GM10248 (cell line): ENCODE data around the gene MPPED1.

Experiments used
- CTCF ChIA-PET: fragments of 300-600 bp; sonication (Branson Sonifier 250); formaldehyde crosslinking; extraction: SDS; loops from one replicate; lab custom pipeline; 2021; ENCODE audit warnings: antibody characterized with exemption; lab: Yijun Ruan, JAX
- POLR2A ChIA-PET: fragments of 350-650 bp; sonication (Branson Sonifier 250); formaldehyde crosslinking; extraction: SDS; loops from one replicate; lab custom pipeline; 2020; ENCODE audit warnings: antibody characterized with exemption; lab: Yijun Ruan, JAX
- DNase-seq: peaks from one replicate; pipeline ENCODE4 v3.0.0; 2012; ENCODE audit errors: extremely low spot score
- TF ChIP-seq, protein P1 (sequence below): IDR thresholded peaks from 2 replicates; pipeline ENCODE4 v1.5.1; 2012; ENCODE audit warnings: mild to moderate bottlenecking, low read depth; ENCODE audit errors: extremely low read depth, missing control alignments, control extremely low read depth

The MPPED1 gene

DNA sequence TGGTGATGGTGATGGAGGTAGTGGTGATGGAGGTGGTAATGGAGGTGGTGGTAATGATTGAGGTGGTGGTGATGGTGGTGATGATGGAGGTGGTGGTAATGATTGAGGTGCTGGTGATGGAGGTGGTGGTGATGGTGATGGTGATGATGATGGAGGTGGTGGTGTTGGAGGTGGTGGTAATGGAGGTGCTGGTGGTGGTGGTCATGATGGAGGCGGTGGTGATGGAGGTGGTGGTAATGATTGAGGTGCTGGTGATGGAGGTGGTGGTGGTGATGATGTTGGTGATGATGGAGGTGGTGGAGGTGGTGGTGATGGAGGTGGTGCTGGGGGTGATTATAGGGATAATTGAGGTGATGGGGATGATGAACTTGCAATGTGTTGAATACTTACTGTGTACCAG is 79.9 kb downstream of the MPPED1 start:
- DNase-seq, result no peak
- ChIA-PET POLR2A (no interaction called here), CTCF (no interaction called here)

DNA sequence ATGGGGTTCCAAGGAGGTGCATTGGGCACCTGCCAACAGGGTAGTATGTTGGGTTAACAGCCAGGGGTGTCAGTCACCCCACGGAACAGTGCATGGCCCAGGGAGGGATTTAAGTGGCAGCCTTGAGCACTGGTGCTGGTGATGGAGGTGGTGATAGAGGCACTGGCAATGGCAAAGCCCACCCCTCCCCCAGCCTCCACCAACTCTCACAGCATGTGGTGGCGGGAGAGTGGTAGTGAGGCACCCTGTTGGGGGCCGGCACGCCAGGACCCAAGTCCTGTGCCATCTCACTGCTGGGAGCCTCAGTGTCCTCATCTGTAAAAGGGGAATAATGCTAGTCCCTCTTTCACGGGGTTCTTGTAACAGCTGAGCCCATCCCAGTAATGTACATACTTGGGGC is 81.5 kb downstream of the MPPED1 start:
- no peak for DNase-seq
- CTCF ChIA-PET, result no interaction called here

More for the DNA sequence above, 79.9 kb downstream of the MPPED1 start:
- TF ChIP-seq, protein P1, sequence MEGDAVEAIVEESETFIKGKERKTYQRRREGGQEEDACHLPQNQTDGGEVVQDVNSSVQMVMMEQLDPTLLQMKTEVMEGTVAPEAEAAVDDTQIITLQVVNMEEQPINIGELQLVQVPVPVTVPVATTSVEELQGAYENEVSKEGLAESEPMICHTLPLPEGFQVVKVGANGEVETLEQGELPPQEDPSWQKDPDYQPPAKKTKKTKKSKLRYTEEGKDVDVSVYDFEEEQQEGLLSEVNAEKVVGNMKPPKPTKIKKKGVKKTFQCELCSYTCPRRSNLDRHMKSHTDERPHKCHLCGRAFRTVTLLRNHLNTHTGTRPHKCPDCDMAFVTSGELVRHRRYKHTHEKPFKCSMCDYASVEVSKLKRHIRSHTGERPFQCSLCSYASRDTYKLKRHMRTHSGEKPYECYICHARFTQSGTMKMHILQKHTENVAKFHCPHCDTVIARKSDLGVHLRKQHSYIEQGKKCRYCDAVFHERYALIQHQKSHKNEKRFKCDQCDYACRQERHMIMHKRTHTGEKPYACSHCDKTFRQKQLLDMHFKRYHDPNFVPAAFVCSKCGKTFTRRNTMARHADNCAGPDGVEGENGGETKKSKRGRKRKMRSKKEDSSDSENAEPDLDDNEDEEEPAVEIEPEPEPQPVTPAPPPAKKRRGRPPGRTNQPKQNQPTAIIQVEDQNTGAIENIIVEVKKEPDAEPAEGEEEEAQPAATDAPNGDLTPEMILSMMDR, result no peak

DNA sequence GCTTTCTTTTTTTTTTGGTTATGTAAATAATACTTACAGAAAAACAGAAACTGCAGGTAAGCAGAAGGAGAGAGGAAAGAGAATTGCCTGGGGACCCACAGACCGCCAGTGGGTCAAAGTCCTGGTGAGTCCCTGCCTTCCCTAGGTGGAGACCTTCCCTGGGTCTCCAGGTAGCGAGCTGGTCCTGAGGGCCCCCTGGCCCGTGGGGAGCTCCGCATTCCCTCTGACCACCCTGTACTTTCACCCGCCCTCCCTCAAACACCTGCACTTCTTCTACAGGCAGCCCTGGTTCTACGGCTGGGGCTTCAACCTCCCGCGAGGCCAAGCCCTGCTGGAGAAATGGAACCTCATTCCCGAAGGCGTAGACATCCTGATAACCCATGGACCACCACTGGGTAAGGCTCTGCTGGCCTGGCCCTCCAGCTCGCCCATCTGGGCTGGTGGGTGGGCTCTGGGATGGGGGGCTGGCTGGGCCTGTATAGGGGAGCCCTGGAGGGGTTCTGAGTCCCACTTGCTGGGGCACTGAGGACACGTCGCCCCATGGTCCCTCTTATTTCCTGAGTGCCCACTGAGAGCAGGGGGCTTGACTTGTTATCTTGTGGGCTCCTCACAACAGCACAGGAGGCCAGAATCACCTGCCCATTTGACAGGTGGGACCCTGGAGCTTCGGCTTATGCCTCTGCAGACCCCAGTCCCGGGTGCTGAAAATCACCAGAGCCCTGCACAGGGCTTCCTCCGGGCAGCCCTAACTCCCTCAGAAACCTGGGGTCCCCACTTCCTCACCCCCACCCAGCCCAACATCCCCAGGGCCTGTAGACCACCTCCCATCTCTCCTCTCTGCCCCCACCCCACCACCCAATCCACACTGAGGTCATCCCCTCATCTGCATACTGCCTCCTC is 86.4 kb downstream of the MPPED1 start:
- TF ChIP-seq, protein P1, result no peak
- ChIA-PET POLR2A (no interaction called here), CTCF (no interaction called here)
- no peak for DNase-seq

More for the DNA sequence above, 81.5 kb downstream of the MPPED1 start:
- POLR2A ChIA-PET, result no interaction called here
- TF ChIP-seq, protein P1, result no peak

DNA sequence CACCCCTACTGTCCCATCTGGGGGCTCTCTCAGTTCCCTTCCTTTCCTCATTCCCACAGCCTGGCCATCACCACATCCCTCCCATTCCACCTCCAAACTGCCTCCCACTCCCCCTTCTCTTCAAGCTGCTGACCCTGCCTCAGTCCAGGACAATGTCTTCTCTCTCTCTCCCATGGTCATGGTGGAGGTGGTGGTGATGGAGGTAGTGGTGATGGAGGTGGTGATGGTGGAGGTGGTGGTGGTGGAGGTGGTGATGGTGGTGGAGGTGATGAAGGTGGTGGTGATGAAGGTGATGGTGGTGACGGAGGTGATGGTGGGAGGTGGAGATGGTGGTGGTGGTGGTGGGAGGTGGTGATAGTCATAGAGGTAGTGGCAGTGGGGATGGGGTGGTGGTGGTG is 87.0 kb downstream of the MPPED1 start:
- DNase-seq, result no peak
- TF ChIP-seq, protein P1, result no peak
- ChIA-PET CTCF (no interaction called here), POLR2A (no interaction called here)

DNA sequence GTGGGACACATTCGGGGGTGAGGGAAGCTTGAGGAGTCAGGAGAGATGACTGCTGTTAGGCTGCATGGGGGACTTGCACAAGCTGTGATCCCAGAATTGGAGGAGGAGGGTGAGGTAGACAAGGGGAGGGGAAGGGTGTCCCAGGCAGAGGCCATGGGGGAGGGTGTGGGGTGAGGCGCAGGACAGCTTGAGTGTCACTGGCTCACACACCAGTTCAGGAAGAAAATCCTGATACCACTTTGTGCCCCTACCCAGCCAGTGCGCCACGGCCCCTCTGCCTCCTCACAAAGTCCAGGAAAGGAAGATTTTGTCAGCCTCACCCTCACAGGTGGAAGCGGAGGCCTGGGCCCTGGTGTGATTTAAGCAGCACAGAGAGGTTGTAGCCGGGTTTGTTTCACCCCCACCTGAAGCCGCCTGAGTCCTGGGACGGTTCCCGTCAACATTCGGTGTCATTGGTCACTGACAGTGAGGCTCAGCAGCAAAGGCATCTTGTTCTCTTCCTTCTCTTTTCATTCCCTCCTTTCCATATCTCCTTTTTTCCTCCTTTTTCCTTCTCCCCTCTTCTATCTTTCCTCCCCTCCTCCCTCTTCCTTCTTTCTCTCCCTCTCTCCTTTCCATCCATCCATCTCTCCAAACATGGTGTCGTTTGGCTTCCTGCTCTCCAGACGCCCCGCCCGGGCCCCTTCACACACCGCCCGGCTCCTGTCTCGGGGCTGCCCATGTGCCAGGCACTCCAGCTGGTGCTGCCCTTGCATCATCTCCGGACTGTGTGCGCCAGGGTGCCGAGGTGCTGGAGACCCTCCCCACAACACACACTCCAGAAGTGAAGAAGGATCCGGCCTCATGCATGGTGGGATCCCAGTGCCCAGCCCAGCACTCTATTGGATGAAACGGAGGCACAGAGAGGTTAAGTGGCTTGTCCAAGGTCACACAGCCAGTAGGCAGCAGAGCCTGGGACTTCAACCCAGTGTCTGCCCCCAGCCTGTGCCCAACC is 89.3 kb downstream of the MPPED1 start:
- ChIA-PET POLR2A (no interaction called here), CTCF (no interaction called here)
- no peak for DNase-seq
- TF ChIP-seq, protein P1, result no peak

DNA sequence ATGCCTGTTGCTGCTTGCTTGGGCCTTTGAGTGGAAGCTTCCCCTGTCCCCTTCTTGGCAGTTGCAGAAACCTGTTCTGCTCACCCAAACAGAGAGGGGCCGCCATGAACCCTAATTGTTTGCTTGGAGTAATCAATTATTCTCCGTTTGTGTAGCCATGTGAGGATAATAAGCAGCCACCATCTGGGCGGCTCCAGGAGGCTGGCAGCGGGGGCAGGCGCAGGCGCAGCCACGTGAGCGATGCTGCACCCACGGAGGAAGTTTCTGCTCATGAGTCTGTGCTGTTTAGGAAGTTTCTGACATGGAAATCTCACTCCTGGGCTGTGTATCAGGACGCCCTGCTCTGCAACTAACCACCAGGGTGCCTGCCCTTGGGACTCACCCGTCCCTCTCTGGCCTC is 90.1 kb downstream of the MPPED1 start:
- no peak for DNase-seq
- TF ChIP-seq, protein P1, result no peak
- CTCF ChIA-PET, result no interaction called here
- POLR2A ChIA-PET, result no interaction called here
